GM18951 (cell line): ENCODE measurements around the gene NUFIP2.

Source experiments
- POLR2A ChIP-seq: IDR thresholded peaks from 4 replicates; pipeline ENCODE4 v1.6.1; 2011; ENCODE audit warnings: mild to moderate bottlenecking; ENCODE audit not compliant: insufficient read length, insufficient read depth; ENCODE audit errors: extremely low read depth
- in situ Hi-C: fragments of 300-500 bp; cut with MboI; formaldehyde crosslinking; loops from one replicate; pipeline ENCODE4 v1.12.0; 2022; ENCODE audit warnings: low sequenced_read_pairs, mixed read lengths, inconsistent platforms; ENCODE audit not compliant: unreplicated experiment

The NUFIP2 gene

DNA sequence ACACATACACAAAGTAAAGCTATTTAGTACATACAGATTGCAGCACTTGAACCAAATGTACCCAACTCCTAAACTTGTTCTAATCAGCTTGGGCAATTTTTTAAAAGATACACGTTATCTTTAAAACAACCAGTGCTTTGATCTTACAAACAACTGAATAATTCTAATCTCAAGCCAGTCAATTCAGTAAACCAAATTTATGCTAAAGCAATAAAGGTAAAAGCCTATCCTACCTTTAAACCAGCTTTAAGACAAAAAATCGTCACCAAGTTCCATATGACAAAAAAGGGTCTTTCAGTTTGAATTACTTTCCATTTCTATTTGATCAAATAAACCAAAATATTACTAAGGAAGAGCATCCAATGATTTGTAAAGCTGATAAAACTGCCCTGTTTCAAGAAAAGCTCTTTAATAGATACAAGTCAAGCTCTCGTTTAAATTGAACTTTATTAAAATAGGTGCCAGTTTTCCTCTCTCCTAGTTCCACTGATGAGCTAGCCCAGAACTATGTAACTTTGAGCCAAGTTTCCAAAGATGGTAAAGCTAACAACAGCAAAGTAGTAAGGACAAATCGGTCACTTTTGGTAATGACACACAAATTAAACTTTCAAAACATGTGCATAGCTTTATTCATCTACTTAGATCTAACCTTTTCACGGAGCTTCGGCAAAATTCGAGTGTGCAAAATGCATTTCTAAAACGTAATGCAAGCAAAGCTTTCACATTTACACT is 37.0 kb downstream of the NUFIP2 start:
- no peak for TF ChIP-seq POLR2A
- in situ Hi-C loops: no loop called here

DNA sequence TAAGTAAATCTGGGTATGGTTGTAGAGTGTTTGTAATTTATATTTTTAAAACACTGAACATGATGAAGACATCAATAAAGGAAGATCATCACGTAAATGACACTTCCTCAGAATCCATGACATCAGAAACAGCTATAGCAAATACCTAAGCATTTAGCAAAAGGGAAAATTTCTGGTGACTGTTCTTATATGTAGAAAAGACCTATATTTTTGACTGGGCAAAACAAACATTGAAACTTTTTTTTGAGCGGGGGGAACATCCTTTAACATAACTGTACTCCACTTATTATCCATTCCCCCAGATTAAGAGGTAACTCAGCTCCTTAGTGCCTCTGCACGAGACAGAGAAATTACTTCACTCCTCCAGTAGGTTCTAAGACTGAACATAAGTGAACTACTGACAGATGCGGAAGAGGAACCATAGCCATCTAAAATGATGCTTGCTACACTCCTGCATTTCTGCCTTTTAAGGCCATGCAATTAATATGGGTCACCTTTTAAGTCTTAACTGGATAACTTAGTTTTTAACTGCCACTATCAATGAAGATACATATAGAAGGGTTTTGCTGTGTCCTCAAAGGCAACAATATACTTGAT is 37.9 kb downstream of the NUFIP2 start:
- no peak for TF ChIP-seq POLR2A
- in situ Hi-C loops: no loop called here

DNA sequence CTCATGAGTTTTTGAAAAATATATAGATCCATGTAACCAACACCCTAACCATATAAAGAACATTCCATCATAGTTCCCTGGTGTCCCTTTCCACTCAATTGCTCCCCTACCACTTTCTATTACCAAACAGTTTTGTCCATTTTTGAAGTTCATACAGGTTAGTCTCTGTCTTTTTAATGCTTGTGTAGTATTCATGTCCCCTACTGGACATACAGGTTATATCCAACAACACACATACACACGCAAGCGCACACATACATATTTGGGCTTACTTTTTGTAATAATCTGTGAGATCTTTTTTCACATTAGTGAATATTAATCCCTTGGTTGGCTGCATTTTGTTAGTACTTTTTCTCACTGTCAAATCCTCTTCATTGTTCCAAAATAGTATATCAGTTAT is 40.9 kb downstream of the NUFIP2 start:
- no peak for TF ChIP-seq POLR2A
- in situ Hi-C loops: no loop called here

DNA sequence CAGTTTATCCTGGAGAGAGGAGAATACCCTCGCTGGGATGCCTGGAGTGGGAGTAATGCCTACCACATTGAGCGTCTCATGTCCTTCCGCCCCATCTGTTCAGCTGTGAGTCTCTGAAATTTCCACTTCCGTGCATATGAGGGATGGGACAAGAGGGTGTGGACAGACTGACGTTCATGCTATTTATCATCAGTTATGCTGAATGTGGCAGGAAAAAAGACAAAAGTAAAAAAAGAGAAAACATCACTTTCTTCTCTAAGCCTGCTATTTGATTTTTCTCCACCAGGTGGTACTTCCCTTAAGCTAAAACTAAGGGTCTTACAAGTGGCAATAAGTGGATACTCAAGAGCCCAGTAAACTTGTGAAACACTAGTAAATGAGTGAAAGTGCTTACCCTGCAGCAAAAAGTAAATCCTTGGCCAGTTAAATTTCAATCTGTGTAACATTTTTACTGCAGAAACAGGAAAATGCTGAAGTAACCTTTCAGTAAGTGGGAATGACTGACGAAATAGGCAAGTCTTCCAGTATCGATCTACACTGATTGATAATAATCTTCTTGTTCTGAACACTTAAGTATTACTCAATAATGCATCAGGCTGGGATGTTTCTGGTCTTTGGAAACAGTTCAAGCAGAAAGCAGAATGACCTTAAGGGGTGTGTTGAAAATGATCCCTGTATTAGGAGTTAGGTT is 41.7 kb downstream of the NUFIP2 start:
- no peak for TF ChIP-seq POLR2A
- in situ Hi-C loops: no loop called here

DNA sequence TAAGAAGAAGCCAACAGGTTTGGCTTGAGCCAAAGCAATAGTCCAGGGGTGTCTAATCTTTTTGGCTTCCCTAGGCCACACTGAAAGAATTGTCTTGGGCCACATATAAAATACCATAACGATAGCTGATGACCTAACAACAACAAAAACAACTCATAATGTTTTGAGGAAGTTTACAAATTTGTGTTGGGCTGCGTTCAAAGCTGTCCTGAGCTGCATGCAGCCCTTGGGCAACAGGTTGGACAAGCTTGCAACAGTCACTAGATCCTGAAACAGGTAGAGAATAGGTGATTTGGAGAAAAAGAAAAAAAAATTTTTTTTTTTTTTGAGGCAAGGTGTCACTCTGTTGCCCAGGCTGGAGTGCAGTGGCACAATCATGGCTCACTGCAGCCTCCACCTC is 42.8 kb downstream of the NUFIP2 start:
- TF ChIP-seq POLR2A: no peak
- in situ Hi-C loops: no loop called here

DNA sequence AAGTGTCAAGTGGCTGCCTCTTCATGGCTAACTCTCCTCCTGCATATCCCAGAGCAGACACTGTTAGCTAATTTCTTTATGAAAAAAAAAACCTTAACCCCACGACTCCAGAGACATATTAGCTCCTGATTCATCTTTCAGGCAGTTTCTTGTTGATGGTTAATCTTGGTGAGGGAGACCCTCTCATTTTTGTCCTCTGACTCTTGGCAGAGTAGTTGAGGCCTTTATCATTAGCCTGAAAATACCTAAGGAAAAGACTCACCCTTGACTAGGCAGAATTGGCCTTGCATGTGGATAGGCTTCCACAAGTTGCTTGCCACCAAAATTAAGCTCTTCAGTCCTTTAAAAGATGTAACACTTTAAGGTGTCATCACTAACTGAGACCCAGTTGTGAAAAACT is 43.3 kb downstream of the NUFIP2 start:
- TF ChIP-seq POLR2A: no peak
- in situ Hi-C loops: no loop called here

DNA sequence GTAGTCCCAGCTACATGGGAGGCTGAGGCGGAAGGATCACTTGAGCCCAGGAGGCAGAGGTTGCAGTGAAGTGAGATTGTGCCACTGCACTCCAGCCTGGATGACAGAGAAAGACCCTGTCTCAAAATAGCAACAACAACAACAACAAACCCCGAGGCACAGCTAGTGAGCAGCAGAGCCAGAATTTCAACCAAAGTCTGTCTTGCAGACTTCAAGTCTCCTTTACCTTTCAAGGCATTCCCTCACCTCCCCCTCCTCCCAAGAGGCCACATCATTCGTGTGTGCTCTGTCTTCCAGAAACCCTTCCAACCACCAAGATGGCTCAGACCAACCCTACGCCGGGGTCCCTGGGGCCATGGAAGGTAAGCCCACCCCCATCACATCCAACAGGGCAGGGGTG is 45.1 kb downstream of the NUFIP2 start:
- in situ Hi-C loops: no loop called here
- TF ChIP-seq POLR2A: no peak

DNA sequence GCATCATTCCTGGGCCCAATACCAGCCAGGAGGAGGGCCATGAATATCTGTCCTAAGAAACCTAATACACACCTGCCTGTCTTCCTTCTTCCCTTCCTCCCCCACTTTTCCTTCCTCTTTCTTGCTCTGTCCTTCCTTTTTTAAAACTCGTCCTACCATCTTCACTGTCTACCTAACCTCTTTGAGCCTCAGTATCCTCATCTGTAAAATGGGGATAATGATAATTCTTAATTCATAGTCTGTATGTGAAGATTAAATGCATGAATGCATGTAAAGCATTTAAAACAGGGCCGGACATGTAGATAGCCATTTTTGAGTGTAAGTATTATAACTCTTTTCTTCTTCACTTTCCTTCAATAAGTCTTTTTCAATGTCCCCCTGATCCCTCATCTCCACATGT is 46.7 kb downstream of the NUFIP2 start:
- in situ Hi-C loops: no loop called here
- TF ChIP-seq POLR2A: no peak

DNA sequence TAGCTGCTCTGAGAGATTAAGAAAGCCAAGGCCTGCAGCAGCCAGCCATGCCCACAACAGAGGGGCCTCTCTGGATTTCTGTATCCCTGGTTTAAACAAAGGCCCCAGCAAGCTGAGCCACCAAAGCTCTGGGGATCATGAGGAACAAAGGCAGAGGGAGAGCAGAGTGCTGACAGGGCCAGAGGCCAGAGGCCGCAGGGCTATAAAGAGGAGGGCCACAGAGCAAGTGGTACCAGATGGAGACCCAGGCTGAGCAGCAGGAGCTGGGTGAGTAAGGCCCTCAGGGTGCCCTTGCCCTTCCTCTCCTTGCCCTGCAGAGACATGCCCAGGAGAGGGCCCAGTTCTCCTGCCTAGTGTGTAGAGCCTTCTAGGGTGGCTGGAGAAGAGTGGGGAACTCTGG is 47.3 kb downstream of the NUFIP2 start, which contains the start of gene CRYBA1:
Gene CRYBA1, plus strand, starts transcription at position 232 of the 400 bp plus-strand sequence. Its CDS starts 5 bp downstream, at position 237.
- no peak for TF ChIP-seq POLR2A
- in situ Hi-C loops: no loop called here

DNA sequence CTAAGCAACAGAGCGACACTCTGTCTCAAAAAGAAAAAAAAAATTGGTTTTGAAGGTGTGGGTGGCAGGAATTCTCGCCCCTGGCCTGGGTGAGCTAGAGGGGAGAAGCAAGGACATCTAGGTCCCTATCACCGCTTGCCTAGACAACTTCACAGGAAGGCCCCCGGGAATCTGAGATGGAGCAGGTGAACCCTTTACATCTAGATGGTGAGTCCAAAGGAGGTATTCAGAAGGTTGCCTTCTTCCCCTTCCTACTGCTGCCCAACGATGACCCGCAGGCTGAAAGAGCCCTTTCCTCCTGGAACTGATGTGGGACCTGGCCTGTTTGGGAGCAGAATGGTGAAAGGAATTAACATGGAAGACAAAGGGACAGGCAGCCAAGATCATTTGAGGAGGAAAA is 48.5 kb downstream of the NUFIP2 start:
- in situ Hi-C loops: no loop called here
- no peak for TF ChIP-seq POLR2A

DNA sequence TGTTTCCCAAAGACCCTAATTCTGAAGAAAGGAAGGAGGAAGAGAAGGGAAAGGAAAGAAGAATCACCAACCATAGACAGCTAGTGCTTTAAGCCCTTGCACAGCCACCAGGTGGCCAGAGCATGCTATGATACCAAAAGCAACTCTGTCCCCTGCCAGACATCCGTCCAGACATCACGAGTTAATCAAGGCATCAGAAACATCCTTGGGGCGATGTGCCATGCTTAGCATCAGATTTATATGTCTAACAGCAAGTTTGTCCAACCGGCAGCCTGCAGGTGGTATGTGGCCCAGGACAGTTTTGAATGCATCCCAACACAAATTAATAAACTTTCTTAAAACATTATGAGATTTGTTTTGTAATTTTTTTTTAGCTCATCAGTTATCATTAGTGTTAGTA is 50.2 kb downstream of the NUFIP2 start:
- TF ChIP-seq POLR2A: no peak
- in situ Hi-C loops: no loop called here

DNA sequence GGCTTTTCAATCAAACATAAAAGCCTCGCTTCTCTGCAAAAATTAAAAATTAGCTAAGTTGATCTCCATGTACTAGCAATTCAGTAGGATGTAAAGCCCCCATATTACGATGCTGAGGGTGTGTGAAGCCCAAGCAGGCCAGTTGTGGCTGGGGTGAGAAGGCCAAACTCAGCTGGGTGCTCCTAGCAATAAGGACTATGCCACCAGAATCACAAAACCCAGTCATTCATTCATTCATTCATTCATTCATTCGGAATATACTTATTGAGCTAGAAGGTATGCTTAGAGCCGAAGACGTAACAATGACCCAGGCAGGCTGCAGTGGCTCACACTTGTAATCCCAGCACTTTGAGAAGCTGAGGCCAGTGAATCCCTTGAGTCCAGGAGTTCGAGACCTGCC is 51.2 kb downstream of the NUFIP2 start:
- TF ChIP-seq POLR2A: no peak
- in situ Hi-C loops: no loop called here

DNA sequence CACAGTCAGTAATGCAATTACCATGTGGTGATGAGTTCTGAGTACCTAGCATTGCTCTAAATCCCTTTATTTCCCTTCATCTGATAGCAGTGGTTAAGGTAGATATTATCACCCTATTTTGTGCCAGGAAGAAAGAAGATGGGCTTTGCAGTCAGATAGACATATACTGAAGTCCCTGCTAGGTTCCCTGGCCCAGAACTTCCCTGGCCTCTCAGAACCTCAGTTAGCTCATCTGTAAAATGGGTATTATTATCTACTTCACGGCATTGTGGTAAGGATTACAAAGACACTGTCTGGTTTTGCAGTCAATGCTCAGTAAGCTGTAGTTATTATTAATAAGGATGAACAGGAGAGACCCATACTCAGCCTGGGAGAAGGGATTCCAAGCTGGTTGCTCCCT is 51.9 kb downstream of the NUFIP2 start:
- no peak for TF ChIP-seq POLR2A
- in situ Hi-C loops: no loop called here
